Activated CD8-positive, alpha-beta memory T cell treated with anti-CD3 and anti-CD28 coated beads, Interleukin-2, amount 50 U/mL, for 24 hours (primary cell): Measurements from ENCODE around the gene SNX25.
"Not testable (repeated sequence)": the region's sequence is repeated elsewhere in the genome, so short reads cannot be mapped to it uniquely, and the experiment has no call there.

Experiments
- DNase-seq: peaks from one replicate; pipeline ENCODE4 v3.0.0-alpha.2; 2020; ENCODE audit errors: extremely low read depth

SNX25 gene

DNA sequence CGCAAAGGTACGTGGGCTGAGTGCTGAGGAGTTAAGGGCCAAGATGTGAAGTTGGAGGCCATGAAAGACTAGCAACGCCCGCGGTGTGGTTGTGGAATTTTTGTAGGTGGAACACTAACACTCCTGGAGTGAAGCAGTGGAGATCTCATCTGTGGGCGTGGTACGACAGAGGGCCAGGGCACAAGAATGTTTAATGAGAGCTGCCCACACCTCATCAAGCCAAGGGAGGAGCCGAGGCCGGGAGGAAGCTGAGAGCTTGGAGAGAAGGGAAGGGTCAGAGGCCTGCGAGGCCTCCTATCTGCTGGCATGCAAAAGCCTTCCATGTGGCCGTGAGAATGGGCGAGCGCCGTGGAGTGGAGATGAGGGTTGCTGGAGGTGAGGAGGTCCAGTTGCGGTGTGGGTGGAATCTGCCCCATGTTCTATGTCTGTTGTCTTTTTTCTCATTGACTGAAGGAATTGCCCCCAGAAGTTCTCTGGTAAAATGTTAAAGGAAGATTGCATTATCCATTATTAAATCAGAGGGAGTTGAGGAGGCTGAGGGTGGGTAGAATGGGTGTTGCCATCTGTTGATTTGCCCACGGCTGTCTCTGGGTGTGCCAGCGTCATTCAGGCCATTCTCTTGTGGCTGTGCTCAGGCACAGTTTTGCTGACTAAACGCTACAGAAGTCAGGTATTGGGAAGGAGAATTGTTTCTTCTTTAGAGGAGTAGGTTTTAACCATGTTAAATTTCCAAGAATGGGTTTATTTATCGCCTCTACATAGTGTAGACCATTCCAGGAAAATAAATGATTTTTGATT, 19.8 kb downstream of the SNX25 start:
- no peak for DNase-seq

DNA sequence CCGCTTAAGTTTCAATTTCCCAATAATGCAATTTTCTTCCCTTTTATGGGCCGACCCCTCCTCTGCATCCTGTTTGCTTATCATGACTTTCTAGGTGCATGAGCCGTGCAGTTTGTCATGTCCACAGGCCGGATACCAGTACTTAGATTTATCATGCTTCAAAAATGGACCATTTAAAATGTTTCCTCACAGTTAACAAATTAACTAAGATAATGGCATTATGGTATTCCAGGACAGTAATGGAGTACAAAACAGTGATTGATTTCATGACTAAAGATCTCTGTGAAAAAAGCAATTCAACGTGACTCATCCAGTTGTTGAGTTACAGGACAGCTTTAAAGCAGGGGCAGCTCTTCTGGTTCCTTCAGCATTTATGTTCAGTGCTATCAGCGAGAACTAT, 23.0 kb downstream of the SNX25 start:
- DNase-seq: no peak

DNA sequence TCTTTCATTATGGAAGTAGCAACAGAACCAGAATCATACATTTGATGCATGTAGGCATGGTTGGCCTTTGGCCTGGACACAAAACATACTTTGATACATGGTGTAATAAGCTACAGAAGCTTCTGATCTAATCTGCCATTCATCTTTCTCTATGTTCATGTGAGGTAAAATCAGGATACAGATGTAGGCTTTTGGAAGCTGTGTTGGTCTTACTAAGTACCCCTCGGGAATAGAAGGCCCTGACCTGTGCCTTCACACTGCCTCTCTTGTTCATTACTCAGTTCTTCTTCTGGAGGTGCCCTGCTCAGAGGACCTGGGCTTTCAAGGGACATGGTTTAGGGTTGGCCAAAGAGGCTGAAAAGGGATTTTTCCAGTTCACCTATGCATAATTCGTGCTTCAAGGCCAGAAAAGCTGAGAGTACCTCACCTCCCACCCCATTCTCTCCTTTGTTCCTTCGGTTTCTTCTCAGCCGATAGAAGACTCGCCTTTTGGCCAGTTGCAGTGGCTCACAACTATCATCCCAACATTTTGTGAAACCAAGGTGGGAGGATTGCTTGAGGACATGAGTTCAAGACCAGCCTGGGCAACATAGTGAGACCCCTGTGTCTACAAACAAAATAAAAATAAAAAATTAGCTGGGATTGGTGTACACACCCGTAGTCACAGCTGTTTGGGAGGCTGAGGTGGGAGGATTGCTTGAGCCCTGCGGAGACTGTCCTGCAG, 25.9 kb downstream of the SNX25 start:
- DNase-seq: no peak

DNA sequence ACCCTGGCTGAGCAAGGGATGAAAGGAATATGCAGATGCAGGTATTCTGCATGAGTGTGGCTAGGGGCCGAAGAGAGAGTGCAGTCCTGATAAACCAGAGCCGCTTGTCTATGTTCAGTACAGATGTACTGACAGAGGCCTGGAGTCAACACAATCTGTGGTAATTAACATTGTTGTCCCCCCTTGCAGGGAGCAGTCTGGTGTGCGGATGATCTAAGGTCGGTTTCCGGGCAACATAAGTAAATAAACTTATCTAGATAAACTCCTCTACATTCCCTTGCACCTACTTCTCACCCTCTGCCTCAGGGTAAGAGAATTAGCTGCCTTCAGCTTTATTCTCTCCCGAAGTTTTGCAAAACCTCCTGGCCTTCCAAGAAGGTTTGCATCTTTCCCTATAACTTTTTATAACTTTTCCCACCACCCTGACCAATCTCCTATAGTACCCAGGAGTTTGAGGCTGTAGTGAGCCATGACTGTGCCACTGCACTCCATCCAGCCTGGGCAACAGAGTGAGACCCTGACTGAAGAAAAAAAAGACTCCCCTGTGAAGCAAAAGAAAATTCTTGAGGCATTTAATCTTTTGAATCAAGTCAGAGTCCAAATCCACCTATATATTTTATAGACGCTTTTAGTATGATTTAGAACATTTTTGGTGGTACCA, 26.6 kb downstream of the SNX25 start:
- no peak for DNase-seq

DNA sequence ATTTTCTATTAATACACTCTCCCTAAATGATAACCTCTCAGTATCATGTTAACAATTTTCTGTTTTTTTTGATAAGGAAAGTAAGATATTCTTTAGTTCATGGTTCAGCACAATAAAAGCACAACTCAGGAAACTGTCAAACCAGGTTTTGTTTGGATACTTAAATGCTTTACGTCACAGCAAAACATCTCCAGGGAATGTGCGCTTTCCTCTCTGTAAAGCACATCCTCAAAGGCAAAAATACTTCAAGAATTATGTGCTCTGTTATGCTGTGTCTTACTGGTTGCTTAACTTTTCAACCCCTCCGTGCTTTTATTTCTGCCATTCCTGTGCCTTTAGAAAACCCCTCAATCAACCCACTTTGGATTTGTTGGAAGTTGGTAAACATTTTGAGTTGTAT, 27.8 kb downstream of the SNX25 start:
- DNase-seq: no peak

DNA sequence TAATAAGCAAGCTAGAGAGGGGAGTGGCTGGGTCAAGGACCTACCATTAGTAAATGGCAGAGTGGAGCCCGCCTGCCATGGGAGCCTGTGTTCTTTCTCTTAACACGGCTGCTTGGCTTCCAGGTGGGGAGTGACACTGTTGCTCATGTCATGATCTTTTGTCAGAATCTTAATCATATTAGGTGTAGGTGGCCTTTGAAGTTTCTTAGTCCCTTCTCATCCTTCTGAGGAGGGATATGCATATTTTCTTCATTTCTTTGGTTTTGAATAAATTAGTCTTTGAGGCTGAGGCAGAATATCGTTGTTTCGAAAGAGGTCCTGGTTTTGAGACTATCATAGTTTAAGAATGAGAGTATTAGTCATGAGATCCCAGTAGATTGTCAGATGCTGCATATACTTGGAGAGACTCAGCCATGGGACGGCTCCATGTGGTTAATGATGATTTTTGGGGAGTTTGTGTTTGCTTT, 28.9 kb downstream of the SNX25 start:
- no peak for DNase-seq

DNA sequence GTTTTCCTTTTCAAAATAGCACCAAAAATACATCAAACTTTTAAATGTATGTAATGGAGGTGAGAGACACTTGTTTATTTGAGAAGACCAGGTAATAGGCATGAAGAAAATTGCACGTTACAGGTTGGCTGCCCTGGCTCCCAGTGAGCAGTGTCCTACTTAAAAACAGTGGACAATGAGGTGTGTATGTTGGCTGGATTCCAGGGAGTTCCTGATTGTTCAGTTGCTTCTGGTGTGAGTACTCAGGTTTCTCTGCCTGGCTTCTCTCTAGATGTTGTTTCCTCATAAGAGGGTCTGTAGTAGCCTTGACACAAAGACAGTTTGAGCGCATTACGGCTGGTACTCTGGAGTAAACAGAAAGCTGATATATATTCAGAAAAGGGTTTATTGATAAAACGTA, 29.4 kb downstream of the SNX25 start:
- DNase-seq: no peak

DNA sequence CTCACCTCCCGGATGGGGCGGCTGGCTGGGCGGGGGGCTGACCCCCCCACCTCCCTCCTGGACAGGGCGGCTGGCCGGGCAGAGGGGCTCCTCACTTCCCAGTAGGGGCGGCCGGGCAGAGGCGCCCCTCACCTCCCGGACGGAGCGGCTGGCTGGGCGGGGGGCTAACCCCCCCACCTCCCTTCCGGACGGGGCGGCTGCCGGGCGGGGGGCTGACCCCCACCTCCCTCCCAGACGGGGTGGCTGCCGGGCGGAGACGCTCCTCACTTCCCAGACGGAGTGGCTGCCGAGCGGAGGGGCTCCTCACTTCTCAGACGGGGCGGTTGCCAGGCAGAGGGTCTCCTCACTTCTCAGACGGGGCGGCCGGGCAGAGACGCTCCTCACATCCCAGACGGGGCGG, 31.1 kb downstream of the SNX25 start:
- DNase-seq: not testable (repeated sequence)

DNA sequence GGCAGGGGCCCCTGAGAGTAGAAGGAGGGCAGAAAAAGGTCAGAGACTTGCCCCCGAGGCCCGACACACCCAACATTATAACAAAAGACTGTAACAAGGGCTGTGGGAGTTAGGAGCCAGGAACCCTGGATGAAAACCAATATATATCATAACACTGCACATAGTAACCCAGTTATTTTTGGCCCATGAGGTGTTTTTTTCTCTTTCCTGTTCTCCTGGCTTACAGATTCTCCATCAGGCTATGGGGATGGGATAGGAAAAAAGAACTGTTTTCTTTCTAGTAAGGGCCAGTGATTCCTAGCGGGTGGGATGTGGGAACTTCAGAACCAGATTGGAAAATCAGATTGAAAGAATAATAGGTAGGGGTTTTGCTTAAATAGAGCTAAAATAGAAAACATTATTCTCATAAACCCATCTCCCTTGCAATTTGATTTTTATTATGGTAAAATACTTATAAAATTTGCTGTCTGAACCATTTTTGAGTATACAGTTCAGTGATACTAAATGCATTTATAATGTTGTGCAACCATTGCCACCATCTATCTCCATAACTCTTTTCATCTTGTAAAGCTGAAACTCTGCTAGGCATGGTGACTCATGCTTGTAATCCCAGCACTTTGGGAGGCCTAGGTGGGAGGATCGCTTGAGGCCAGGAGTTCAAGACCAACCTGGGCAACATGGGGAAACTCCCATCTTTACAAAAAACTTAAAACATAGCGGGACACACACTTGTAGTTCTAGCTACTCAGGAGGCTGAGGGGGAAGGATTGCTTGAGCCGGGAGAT, 33.5 kb downstream of the SNX25 start:
- DNase-seq: no peak

DNA sequence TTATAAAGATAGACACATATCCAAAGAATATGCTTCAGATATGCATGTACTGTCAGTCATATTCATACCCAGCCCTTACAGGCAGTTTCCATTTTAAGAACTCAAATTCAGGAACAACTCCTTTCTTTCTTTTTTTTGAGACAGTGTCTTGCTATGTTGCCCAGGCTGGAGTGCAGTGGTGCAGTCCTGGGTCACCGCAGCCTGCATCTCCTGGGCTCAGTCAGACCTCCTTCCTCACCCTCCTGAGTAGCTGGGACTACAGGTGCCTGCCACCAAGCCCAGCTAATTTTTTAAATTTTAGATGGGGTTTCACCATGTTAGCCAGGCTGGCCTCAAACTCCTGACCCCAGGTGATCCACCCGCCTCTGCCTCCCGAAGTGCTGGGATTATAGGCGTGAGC, 34.5 kb downstream of the SNX25 start:
- DNase-seq: no peak

DNA sequence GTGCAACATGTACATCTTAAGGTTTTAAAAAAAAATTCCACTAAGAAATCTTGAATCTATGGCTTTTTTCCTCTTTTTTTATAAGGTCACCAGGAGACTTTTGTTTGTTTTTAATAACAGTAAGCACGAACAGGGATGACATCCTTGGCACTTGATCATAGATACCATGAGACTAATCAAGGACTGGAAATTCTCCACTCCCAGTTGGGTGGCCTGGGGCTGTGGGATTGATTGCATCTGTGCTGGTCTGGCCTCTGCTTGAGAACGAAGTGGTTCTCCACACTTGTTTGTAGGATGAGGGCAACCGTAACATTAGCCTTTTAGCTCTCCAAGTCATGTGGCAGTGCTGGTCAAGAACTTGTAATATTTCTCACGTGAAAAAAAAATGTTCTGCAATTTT, 35.4 kb downstream of the SNX25 start:
- no peak for DNase-seq

DNA sequence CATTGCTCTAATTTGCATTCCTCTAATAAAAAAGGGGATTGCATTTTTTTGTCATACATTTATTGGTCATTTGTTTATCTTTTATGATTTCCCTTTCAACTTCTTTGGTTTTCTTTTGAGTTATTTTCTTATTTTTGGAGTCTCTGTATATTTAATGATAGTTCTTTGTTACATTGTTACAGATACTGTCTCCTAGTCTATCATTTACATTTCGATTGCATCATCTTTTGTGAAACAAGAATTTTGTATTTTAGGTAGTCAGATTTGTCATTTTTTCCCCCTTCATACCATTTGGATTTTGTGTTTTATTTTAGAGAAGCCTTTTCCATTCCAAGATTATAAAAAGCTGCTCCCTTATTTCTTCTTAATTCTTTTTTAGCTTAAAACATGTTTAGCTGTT, 37.1 kb downstream of the SNX25 start:
- no peak for DNase-seq

DNA sequence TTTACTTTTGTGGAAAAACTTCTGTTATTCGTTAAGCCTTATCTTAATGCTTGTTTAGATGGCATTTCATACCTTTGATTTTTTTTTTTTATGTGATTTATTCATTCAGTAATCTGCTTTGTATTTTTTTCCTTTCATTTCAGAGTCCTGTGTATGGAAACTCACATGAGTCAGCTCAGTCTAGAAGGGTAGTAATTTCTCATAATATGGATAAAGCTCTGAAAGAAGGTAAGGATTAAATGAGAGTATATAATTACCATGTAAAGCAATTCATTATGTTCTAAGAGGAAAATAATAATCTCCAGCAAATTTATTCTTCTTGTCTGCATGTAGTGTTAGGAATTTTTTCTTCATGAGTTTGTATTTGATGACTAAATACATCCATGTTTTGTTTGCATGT, 37.8 kb downstream of the SNX25 start:
- no peak for DNase-seq

DNA sequence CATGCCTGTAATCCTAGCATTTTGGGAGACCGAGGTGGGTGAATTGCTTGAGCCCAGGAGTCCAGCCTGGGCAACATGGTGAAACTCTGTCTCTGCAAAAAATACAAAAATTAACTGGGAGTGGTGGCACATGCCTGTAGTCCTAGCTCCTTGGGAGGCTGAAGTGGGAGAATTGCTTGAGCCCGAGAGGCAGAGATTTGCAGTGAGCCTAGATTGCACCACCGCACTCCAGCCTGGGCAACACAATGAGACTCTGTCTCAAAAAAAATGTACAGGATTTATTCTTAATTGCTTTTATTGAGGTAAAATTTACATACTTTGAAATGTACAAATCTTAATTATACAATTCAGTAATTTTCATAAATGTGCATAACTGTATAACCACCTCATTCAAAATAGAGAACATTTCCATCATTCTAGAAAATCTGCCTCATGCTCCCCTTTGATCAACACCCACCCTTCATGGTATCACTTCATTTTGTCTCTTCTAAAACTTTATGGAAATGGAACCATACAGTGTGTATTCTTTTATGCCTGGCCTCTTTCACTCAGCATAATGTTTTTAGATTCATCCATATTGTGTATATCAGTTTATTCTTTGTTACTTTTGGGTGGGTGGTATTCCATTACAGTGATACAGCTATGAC, 39.1 kb downstream of the SNX25 start:
- DNase-seq: no peak

DNA sequence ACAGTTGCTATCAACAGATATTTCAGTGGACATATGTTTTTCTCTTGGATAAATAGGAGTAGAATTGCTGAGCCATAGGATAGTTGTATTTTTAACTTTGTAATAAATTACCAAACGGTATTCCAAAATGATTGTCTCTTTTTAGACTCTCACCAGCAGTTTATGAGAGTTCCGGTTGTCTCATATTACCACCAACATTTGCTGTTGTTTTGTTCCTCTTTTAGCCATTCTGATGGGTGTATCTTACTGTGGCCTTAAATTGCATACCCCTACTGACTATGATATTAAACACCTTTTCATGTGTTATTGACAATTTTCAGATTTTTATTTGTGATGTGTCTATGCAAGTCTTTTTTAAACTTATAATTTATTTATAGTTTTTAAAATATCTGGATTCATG, 39.7 kb downstream of the SNX25 start:
- DNase-seq: no peak

DNA sequence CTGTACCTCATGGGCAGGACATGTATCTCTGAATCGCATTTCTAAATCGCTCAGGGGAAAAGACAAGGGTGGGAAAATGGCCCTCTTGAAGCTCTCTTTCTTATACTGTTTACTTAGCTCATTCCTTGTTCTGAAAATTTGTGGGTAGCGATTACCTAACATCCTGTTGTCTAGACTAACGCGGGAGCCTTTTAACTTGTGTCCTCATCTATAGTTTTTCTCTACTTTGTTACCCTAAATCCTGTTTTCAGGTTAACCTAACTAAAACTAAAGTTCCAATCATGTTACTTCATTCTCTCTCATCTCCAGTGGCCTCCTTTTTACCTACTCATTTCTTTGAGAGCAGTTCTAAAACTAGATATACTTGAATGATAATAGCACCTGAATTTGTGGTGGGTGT, 45.0 kb downstream of the SNX25 start:
- DNase-seq: no peak

DNA sequence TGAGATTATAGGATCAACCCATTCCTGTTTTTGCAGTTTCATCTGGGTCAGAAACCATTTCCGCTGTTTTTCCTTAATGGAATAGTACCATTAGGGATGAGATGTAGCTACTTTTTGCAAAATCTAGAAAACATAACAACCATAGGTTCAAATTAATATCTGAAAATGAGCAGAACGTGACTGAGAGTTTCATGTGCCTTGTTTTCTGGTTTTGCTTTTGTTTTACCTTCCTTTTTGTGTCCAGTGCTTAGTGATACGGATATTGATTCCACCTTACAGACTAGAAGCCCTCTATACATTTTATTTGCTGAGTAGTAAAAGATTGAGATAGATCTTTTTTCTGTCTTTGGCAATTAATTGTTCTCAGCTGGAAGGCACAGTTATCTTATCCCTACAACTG, 46.5 kb downstream of the SNX25 start:
- no peak for DNase-seq

DNA sequence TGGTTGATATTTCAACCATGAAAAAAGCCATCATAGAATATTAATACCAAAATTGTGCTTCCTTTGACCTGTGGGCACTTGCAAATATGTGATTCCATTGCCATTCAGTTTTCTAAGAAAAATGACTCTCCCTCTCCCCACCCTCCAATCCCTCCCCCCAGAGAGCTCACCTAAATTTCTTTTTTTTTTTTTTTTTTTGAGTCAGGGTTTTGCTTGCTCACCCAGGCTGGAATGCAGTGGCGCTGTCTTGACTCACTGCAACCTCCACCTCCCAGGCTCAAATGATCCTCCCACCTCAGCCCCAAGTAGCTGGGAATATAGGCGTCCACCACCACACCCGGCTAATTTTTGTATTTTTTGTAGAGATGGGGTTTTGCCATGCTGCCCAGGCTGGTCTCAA, 47.0 kb downstream of the SNX25 start:
- DNase-seq: no peak

DNA sequence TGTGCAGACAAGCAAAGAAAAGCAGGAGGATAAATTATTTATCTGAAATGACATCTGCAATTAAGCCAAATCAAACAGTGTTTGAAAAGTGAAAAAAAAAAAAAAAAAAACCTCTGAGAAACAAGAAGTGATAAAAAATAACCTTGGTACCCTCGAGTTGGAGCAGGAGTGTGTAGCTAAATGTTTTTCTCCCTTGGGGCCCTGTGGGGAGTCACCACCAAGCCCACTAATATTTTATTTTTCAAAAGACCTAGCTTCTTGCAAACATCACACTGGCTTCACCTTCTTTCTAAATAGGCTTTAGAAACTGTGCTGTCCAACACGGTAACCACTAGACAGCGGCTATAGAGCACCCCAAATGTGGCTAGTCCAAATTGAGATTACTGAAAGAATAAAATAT, 47.7 kb downstream of the SNX25 start:
- no peak for DNase-seq

DNA sequence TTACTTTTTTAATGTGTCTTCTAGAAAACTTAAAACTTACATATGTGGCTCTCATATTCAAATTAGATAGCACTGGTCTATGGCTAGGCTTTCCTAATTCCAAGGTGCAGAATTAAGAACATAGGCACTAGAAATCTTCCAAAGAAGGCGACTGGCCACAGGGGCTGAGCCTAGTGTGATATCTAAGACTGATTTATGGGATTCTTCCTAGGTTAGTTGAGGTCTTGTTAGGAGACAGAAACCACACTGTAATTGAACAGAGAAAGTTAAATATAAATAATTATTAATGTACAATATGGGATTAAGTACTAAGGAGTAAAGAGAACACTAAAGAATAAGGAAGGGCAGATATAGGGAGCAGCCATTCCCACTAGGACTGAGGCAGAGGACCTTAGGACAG, 48.3 kb downstream of the SNX25 start:
- DNase-seq: no peak

DNA sequence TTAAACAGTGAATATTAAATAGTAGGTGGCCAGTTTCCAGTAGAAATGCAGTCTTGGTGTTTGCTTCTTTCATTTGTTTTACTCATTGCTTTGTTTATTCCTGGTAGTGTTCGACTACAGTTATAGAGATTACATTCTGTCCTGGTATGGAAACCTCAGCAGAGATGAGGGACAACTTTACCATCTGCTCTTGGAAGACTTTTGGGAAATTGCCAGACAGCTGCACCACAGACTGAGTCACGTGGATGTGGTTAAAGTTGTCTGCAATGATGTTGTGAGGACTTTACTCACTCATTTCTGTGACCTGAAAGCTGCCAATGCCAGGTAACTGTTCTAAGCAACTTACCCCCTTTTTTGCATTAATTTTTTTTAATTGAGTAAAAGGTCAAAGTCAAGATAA, 49.3 kb downstream of the SNX25 start:
- DNase-seq: not testable (repeated sequence)

DNA sequence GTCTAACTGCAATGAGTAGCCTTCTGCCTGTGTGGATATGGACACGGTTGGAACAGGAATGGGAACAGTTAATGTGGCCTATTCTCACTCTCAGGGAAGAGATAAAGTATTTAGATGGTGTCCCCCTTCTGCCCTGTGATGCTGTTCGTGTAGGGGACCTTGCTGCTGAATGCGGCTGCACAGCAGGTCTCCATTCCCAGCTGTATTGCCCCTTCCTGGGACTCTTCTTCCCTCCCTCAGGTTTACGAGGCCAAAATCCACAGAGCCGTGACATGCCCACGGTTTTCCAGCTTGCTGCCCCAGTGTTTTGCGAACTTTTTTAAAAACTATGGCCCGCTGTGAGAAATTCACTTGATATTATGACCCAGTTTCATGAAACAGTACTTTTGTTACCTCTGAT, 50.3 kb downstream of the SNX25 start:
- no peak for DNase-seq
